IMR-90 (cell line): ENCODE measurements around the gene GARS1. TPM values are rescaled to one million over a fixed set of nuclear protein-coding genes. Genes with fewer than 3 reads are reported as not detected.

Experiments used
- BHLHE40 ChIP-seq: fragments of 150-350 bp; IDR thresholded peaks from 2 replicates; pipeline ENCODE4 v1.6.1; 2016; ENCODE audit warnings: mild to moderate bottlenecking, low read depth, low read length
- CHD1 ChIP-seq: IDR thresholded peaks from 2 replicates; pipeline ENCODE4 v1.6.1; 2012; ENCODE audit warnings: low read depth, low read length, improper control_type of control experiment
- RCOR1 ChIP-seq: IDR thresholded peaks from 2 replicates; pipeline ENCODE4 v1.6.1; 2012; ENCODE audit warnings: mild to moderate bottlenecking, low read length, improper control_type of control experiment; ENCODE audit not compliant: insufficient replicate concordance
- polyA plus RNA-seq, 3 experiments: library from polyadenylated mRNA; depleted of rRNA; stranded (reverse); fragments of >200 nt; gene quantifications; 2 replicates each; pipeline ENCODE4 v1.2.3, GENCODE V29; 2012; ENCODE audit warnings: low replicate concordance in 1 of 3
- total RNA-seq: library from RNA; depleted of rRNA; stranded (reverse); fragments of >200 nt; gene quantifications from 2 replicates; pipeline ENCODE4 v1.2.3, GENCODE V29; 2012; rRNA removed

GARS1 gene
- total and polyA plus RNA-seq, 2 of the 4 experiments (the other 2 are of a cell fraction): 105 to 551 TPM

- TF ChIP-seq BHLHE40 (no peak), RCOR1 (no peak), CHD1 (no peak)
Measured at GRCh38 chr7:30683306-30683705, 88.6 kb downstream of the GARS1 start (continued).

Other genes starting within 250 kb of the GARS1 start
- gene NOD1, start 116.1 kb upstream of the GARS1 start, total RNA-seq: 1.4 and 1.8 TPM in 2 replicates
- 2.7 and 3.0 TPM in 2 replicates for gene NOD1, start 116.1 kb upstream of the GARS1 start, polyA plus RNA-seq (2012; rRNA removed)
- gene GGCT, start 90.0 kb upstream of the GARS1 start, total RNA-seq: 12.0 and 17.5 TPM in 2 replicates
- 18.6 and 19.1 TPM in 2 replicates for gene GGCT, start 90.0 kb upstream of the GARS1 start, polyA plus RNA-seq (2012; rRNA removed)
- gene CRHR2, start 87.6 kb downstream of the GARS1 start, total RNA-seq: not detected in 2 replicates
- not detected in 2 replicates for gene CRHR2, start 87.6 kb downstream of the GARS1 start, polyA plus RNA-seq (2012; rRNA removed)
- 1.7 and 2.2 TPM in 2 replicates for gene INMT, start 157.3 kb downstream of the GARS1 start, total RNA-seq
- gene INMT, start 157.3 kb downstream of the GARS1 start, polyA plus RNA-seq (2012; rRNA removed): 0.34 and 0.39 TPM in 2 replicates
- gene MINDY4, start 176.5 kb downstream of the GARS1 start, total RNA-seq: 3.6 TPM in 2 replicates
- gene MINDY4, start 176.5 kb downstream of the GARS1 start, polyA plus RNA-seq (2012; rRNA removed): 1.8 and 1.9 TPM in 2 replicates